Tibial nerve (tissue), 4 donors: ENCODE measurements around the gene SLC25A41. TPM values are rescaled to one million over a fixed set of nuclear protein-coding genes. Genes with fewer than 3 reads are reported as not detected.
A peak's percentile ranks its signal among the peaks of the same experiment; 100 is the strongest.

Source experiments
- DNase-seq, 2 donors: peaks; one replicate each; pipeline ENCODE4 v3.0.0-alpha.2; 2019; ENCODE audit warnings: low spot score in 2 of 2
- H3K27ac ChIP-seq, 4 donors: fragments of 200-600 bp; sonication (generic) in 3 of 4; one replicate each; pipeline ENCODE4 v1.5.1; 2017 to 2019; ENCODE audit warnings: mild to moderate bottlenecking in 1 of 4
- H3K27me3 ChIP-seq, 2 donors: fragments of 200-600 bp; sonication (generic) in 1 of 2; one replicate each; pipeline versions ENCODE4 v1.5.1 to v1.6.0; 2017 to 2019
- H3K36me3 ChIP-seq, 3 donors: fragments of 200-600 bp; sonication (generic); one replicate each; pipeline ENCODE4 v1.5.1; 2018 to 2019
- H3K4me1 ChIP-seq, 4 donors: fragments of 200-600 bp; sonication (generic) in 3 of 4; one replicate each; pipeline ENCODE4 v1.5.1; 2017 to 2019
- H3K4me3 ChIP-seq, 4 donors: fragments of 200-600 bp; sonication (generic) in 3 of 4; one replicate each; pipeline ENCODE4 v1.5.1; 2017 to 2019; ENCODE audit warnings: mild to moderate bottlenecking in 1 of 4, moderate library complexity in 1 of 4
- H3K9me3 ChIP-seq, 4 donors: fragments of 200-600 bp; sonication (generic) in 3 of 4; one replicate each; pipeline ENCODE4 v1.5.1; 2017 to 2019
- CTCF ChIP-seq, 5 experiments: fragments of 200-600 bp in 3 of 5; fragments of 450-650 bp in 2 of 5; sonication (generic) in 3 of 5; IDR thresholded peaks; one replicate each; pipeline ENCODE4 v1.5.1; 2016 to 2019; ENCODE audit warnings: antibody characterized with exemption in 5 of 5, mild to moderate bottlenecking in 3 of 5, moderate library complexity in 2 of 5
- EP300 ChIP-seq, 2 donors: sonication (generic); formaldehyde crosslinking; IDR thresholded peaks; one replicate each; pipeline ENCODE4 v1.6.1; 2017; ENCODE audit warnings: antibody characterized with exemption in 2 of 2, mild to moderate bottlenecking in 1 of 2
- POLR2A ChIP-seq, 2 donors: fragments of 450-650 bp; IDR thresholded peaks; one replicate each; pipeline ENCODE4 v1.6.1; 2017; ENCODE audit warnings: antibody characterized with exemption in 2 of 2, mild to moderate bottlenecking in 2 of 2, moderate library complexity in 2 of 2
- WGBS, 2 donors: methylation state at CpG; one replicate each; pipeline ENCODE4 v1.1.5; 2018; 5-methylcytosine and 5-hydroxymethylcytosine counted together
- total RNA-seq, 4 donors: library from RNA; depleted of rRNA; stranded (reverse); fragments of >200 nt; gene quantifications; one replicate each; pipeline ENCODE4 v1.1.0, GENCODE V29; 2016

SLC25A41 gene
- total RNA-seq, 4 donors from 2014 or later: 0.63 TPM; not detected in 3

- peaks cover 0 to 3% (median 0%) of the 10 kb centered on the region in 4 donors for H3K9me3 ChIP-seq
- 1% methylated on average over 41 to 56 of the region's 57 CpGs for WGBS, 2 donors
Measured at GRCh38 chr19:6460099-6460884, 26.7 kb upstream of the SLC25A41 start.

GRCh38 chr19:6459262-6460098 is 25.9 kb upstream of the SLC25A41 start, which contains the start of gene SLC25A23:
SLC25A23 (minus strand) TSS chr19:6459792; CDS start chr19:6459628, 164 bp downstream.
- Histone ChIP-seq H3K4me1 (peaks cover 0 to 32% (median 11%) of the 10 kb centered on the region in 4 donors), H3K4me3 (peak within 1 kb of the TSS; percentile 53 to 87 (median 86)), H3K27ac (peak within 1 kb of the TSS; percentile 53 to 85 (median 72)), H3K27me3 (peaks cover 0 to 17% of the 10 kb centered on the region in 2 donors), H3K36me3 (peaks cover 0 to 35% (median 1%) of the 10 kb centered on the region in 3 donors), H3K9me3 (peaks cover 0 to 11% (median 0%) of the 10 kb centered on the region in 4 donors)
- TF ChIP-seq CTCF (IDR thresholded peaks at IDR 0.05): no peak
- TF ChIP-seq EP300 (IDR thresholded peaks at IDR 0.05): no peak
- TF ChIP-seq POLR2A (IDR thresholded peaks at IDR 0.05): no peak
- WGBS, 2 donors: 0 to 1% methylated on average over 30 to 53 of the region's 70 CpGs
- peak; percentile 32 to 44 for DNase-seq

More at GRCh38 chr19:6460099-6460884, 26.7 kb upstream of the SLC25A41 start:
- H3K27me3 ChIP-seq: peaks cover 0 to 25% of the 10 kb centered on the region in 2 donors
- peak overlapping the region; percentile 53 to 85 (median 72) for H3K27ac ChIP-seq
- H3K36me3 ChIP-seq: peaks cover 0 to 27% (median 0%) of the 10 kb centered on the region in 3 donors
- H3K4me1 ChIP-seq: peaks cover 0 to 32% (median 11%) of the 10 kb centered on the region in 4 donors
- no peak for TF ChIP-seq POLR2A (IDR thresholded peaks at IDR 0.05)
- peak; percentile 31 to 54 for TF ChIP-seq EP300 (IDR thresholded peaks at IDR 0.05)
- TF ChIP-seq CTCF (IDR thresholded peaks at IDR 0.05): peak; percentile 49 to 76 (median 56)
- peak; percentile 92 to 96 for DNase-seq
- H3K4me3 ChIP-seq: peak overlapping the region; percentile 53 to 87 (median 86)

GRCh38 chr19:6458695-6459261 is 25.2 kb upstream of the SLC25A41 start:
- Histone ChIP-seq H3K9me3 (peaks cover 0 to 18% (median 0%) of the 10 kb centered on the region in 4 donors), H3K4me1 (peaks cover 0 to 25% (median 10%) of the 10 kb centered on the region in 4 donors), H3K27ac (peak overlapping the region; percentile 31 to 85 (median 72)), H3K4me3 (peak overlapping the region; percentile 53 to 87 (median 86)), H3K36me3 (peaks cover 3 to 42% (median 8%) of the 10 kb centered on the region in 3 donors), H3K27me3 (peaks cover 0 to 10% of the 10 kb centered on the region in 2 donors)
- no peak for DNase-seq
- 41 to 43% methylated on average over 13 to 15 of the region's 16 CpGs for WGBS, 2 donors
- no peak for TF ChIP-seq CTCF (IDR thresholded peaks at IDR 0.05)
- no peak for TF ChIP-seq POLR2A (IDR thresholded peaks at IDR 0.05)
- TF ChIP-seq EP300 (IDR thresholded peaks at IDR 0.05): no peak

GRCh38 chr19:6457958-6458694 is 24.6 kb upstream of the SLC25A41 start:
- peaks cover 0 to 24% (median 10%) of the 10 kb centered on the region in 4 donors for H3K4me1 ChIP-seq
- H3K27ac ChIP-seq: peak overlapping the region in 2 of 4 donors; percentile 31 to 85
- no peak for DNase-seq
- TF ChIP-seq POLR2A (IDR thresholded peaks at IDR 0.05) (no peak), CTCF (IDR thresholded peaks at IDR 0.05) (no peak), EP300 (IDR thresholded peaks at IDR 0.05) (no peak)
- WGBS, 2 donors: 84 to 85% methylated on average over 17 of the region's 17 CpGs
- peak overlapping the region in 1 of 4 donors; percentile 86 for H3K4me3 ChIP-seq
- H3K27me3 ChIP-seq: peaks cover 0 to 3% of the 10 kb centered on the region in 2 donors
- peaks cover 3 to 49% (median 9%) of the 10 kb centered on the region in 3 donors for H3K36me3 ChIP-seq
- peaks cover 0 to 24% (median 0%) of the 10 kb centered on the region in 4 donors for H3K9me3 ChIP-seq
